ENCODE measurements around the gene DCPS. TPM values are rescaled to one million over a fixed set of nuclear protein-coding genes. Genes with fewer than 3 reads are reported as not detected.
A peak's percentile ranks its signal among the peaks of the same experiment; 100 is the strongest.
"Not testable (repeated sequence)": the region's sequence is repeated elsewhere in the genome, so short reads cannot be mapped to it uniquely, and the experiment has no call there.

Gene DCPS, protein sequence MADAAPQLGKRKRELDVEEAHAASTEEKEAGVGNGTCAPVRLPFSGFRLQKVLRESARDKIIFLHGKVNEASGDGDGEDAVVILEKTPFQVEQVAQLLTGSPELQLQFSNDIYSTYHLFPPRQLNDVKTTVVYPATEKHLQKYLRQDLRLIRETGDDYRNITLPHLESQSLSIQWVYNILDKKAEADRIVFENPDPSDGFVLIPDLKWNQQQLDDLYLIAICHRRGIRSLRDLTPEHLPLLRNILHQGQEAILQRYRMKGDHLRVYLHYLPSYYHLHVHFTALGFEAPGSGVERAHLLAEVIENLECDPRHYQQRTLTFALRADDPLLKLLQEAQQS
- total RNA-seq, result 10 to 100 TPM; 20.1 to 25.8 (median 23.1) TPM
- total RNA-seq (2013), result 16.5 TPM

DNA sequence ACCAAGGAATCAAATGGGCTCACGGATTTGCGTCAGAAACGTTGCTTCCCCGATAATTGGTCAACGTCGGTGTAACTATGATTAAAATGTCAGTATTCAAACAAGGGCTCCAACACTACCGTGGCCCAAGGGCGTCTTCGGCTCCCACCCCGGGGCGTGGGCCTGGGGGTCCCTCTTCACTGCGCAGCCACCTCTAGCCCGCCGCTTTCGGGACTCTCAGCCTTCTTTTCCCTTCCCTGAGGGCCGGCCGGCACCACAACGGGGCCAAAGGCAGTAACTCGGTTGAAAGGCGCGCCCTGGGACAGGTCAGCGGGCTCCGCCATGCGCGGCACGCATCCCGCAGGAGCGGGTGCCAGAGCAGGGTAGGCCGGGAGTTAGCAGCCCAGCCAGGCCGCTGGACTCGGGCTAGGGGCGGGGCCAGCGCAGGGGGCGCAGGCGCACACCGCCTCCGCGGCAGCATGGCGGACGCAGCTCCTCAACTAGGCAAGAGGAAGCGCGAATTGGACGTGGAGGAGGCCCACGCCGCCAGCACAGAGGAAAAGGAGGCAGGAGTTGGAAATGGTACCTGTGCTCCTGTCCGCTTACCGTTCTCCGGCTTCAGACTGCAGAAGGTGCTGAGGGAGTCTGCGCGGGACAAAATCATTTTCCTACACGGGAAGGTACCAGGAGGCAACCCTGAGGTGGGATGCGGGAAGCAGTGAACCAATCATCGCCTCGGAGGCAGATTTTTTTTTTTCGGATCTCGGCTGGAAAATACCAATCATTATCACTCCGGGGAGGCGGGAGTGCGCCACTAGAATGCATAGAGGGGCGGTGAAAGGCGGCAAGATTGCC, at the start of gene DCPS:
Gene DCPS (plus strand): TSS at position 438 of the 834 bp plus-strand sequence. CDS start 21 bp downstream, at position 459.
- peaks cover 4% of the 10 kb centered on the region for H3K36me3 ChIP-seq (ENCODE audit: control insufficient read depth, insufficient read depth, low read length)
- TF ChIP-seq, protein P1, sequence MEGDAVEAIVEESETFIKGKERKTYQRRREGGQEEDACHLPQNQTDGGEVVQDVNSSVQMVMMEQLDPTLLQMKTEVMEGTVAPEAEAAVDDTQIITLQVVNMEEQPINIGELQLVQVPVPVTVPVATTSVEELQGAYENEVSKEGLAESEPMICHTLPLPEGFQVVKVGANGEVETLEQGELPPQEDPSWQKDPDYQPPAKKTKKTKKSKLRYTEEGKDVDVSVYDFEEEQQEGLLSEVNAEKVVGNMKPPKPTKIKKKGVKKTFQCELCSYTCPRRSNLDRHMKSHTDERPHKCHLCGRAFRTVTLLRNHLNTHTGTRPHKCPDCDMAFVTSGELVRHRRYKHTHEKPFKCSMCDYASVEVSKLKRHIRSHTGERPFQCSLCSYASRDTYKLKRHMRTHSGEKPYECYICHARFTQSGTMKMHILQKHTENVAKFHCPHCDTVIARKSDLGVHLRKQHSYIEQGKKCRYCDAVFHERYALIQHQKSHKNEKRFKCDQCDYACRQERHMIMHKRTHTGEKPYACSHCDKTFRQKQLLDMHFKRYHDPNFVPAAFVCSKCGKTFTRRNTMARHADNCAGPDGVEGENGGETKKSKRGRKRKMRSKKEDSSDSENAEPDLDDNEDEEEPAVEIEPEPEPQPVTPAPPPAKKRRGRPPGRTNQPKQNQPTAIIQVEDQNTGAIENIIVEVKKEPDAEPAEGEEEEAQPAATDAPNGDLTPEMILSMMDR (IDR thresholded peaks at IDR 0.05), result no peak
- H3K27me3 Mint-ChIP-seq (ENCODE audit: low read depth in 2 of 2), result no peaks in the 10 kb centered on the region
- WGBS (ENCODE audit: insufficient coverage), result 2% methylated on average over 61 of the region's 61 CpGs
- H3K27me3 ChIP-seq (ENCODE audit: control insufficient read depth, insufficient read depth, low read length), result no peaks in the 10 kb centered on the region
- no peaks in the 10 kb centered on the region for H3K36me3 Mint-ChIP-seq
- H3K27ac Mint-ChIP-seq, result peak within 1 kb of the TSS; percentile 90 to 94
- ATAC-seq (peak; percentile 99), DNase-seq (peak; percentile 88 to 92)
- H3K27ac ChIP-seq (ENCODE audit: low read length), result peak within 1 kb of the TSS; percentile 81
- H3K9me3 ChIP-seq (ENCODE audit: control insufficient read depth, insufficient read depth, low read length), result no peaks in the 10 kb centered on the region
- H3K4me3 Mint-ChIP-seq, result peak within 1 kb of the TSS; percentile 96
- no peaks in the 10 kb centered on the region for H3K9me3 Mint-ChIP-seq
- intact Hi-C loops (cut with micrococcal nuclease), result loop anchor here (1.0 kb wide), 2 partner anchors 15 to 35 kb away; partner anchors contain the start of gene FOXRED1
- H3K4me3 ChIP-seq (ENCODE audit: low read length), result peak within 1 kb of the TSS; percentile 69
- H3K4me1 Mint-ChIP-seq, result peaks cover 29 to 33% of the 10 kb centered on the region in 2 donors
- H3K4me1 ChIP-seq (ENCODE audit: control insufficient read depth, insufficient read depth, low read length), result peaks cover 26% of the 10 kb centered on the region

GRCh38 chr11:126254819-126255218, 49.0 kb upstream of the DCPS start:
- no peak for DNase-seq

DNA sequence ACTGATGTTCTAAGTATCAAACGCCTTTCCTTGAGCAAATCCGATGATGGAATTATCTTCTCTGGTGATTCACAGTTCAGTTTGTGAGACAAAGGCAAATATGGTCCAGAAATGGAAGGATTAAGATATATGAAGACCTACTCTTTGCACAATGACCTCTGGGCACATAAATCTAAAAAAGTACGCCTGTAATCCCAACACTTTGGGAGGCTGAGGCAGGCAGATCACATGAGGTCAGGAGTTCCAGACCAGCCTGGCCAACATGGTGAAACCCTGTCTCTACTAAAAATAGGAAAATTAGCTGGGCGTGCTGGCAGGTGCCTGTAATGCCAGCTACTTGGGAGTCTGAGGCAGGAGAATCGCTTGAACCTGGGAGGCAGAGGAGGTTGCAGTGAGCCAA, 48.4 kb upstream of the DCPS start:
- H3K27ac ChIP-seq (ENCODE audit: low read length); H3K9me3 Mint-ChIP-seq; H3K9me3 ChIP-seq (ENCODE audit: control insufficient read depth, insufficient read depth, low read length); H3K4me3 ChIP-seq (ENCODE audit: low read length); H3K4me1 ChIP-seq (ENCODE audit: control insufficient read depth, insufficient read depth, low read length); ATAC-seq; H3K4me3 Mint-ChIP-seq; H3K36me3 Mint-ChIP-seq; H3K27ac Mint-ChIP-seq; DNase-seq; H3K4me1 Mint-ChIP-seq; intact Hi-C loops (cut with micrococcal nuclease); H3K27me3 Mint-ChIP-seq (ENCODE audit: low read depth in 2 of 2); H3K27me3 ChIP-seq (ENCODE audit: control insufficient read depth, insufficient read depth, low read length): not testable (repeated sequence)
- peaks cover 16% of the 10 kb centered on the region for H3K36me3 ChIP-seq (ENCODE audit: control insufficient read depth, insufficient read depth, low read length)
- 95% methylated on average over 3 of the region's 5 CpGs for WGBS (ENCODE audit: insufficient coverage)

More at GRCh38 chr11:126254819-126255218, 49.0 kb upstream of the DCPS start:
- H3K4me3 Mint-ChIP-seq, result no peak overlapping the region
- no peaks in the 10 kb centered on the region for H3K4me1 Mint-ChIP-seq
- intact Hi-C loops (cut with micrococcal nuclease), result no loop called here
- 100% methylated on average over 1 of the region's 1 CpG for WGBS (ENCODE audit: insufficient coverage)
- Histone ChIP-seq H3K4me3 (ENCODE audit: low read length) (no peak overlapping the region), H3K36me3 (ENCODE audit: control insufficient read depth, insufficient read depth, low read length) (peaks cover 16% of the 10 kb centered on the region), H3K9me3 (ENCODE audit: control insufficient read depth, insufficient read depth, low read length) (no peaks in the 10 kb centered on the region), H3K27ac (ENCODE audit: low read length) (no peak overlapping the region), H3K4me1 (ENCODE audit: control insufficient read depth, insufficient read depth, low read length) (no peaks in the 10 kb centered on the region), H3K27me3 (ENCODE audit: control insufficient read depth, insufficient read depth, low read length) (no peaks in the 10 kb centered on the region)
- no peak for ATAC-seq
- H3K9me3 Mint-ChIP-seq, result no peaks in the 10 kb centered on the region
- H3K36me3 Mint-ChIP-seq, result no peaks in the 10 kb centered on the region
- H3K27me3 Mint-ChIP-seq (ENCODE audit: low read depth in 2 of 2), result no peaks in the 10 kb centered on the region
- no peak overlapping the region for H3K27ac Mint-ChIP-seq
- TF ChIP-seq, protein P1 (IDR thresholded peaks at IDR 0.05), result no peak

DNA sequence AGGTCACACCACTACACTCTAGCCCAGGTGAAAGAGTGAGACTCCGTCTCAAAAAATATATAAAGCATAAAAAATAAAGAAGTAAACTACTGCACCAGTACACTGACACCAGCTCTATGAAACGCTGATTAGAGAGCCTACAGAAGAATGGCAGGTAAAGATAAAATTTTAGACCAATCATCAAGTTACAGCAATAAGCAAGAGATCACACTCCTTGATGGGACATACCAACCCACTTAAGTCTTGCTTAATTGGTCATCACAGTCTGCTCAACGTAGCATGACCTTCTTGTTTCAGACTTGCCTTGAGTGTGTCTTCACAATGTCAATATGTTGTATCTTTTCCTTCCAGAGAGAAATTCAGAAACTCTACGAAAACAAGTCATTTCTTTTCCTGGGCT, 47.6 kb upstream of the DCPS start:
- no peaks in the 10 kb centered on the region for H3K27me3 ChIP-seq (ENCODE audit: control insufficient read depth, insufficient read depth, low read length)
- H3K4me3 ChIP-seq (ENCODE audit: low read length), result no peak overlapping the region
- no peaks in the 10 kb centered on the region for H3K4me1 Mint-ChIP-seq
- no peaks in the 10 kb centered on the region for H3K9me3 Mint-ChIP-seq
- no peaks in the 10 kb centered on the region for H3K9me3 ChIP-seq (ENCODE audit: control insufficient read depth, insufficient read depth, low read length)
- ATAC-seq, result no peak
- no peak overlapping the region for H3K4me3 Mint-ChIP-seq
- H3K36me3 Mint-ChIP-seq, result no peaks in the 10 kb centered on the region
- WGBS (ENCODE audit: insufficient coverage), result 95% methylated on average over 3 of the region's 4 CpGs
- no peaks in the 10 kb centered on the region for H3K27me3 Mint-ChIP-seq (ENCODE audit: low read depth in 2 of 2)
- peaks cover 15% of the 10 kb centered on the region for H3K36me3 ChIP-seq (ENCODE audit: control insufficient read depth, insufficient read depth, low read length)
- DNase-seq, result no peak
- H3K4me1 ChIP-seq (ENCODE audit: control insufficient read depth, insufficient read depth, low read length), result no peaks in the 10 kb centered on the region
- TF ChIP-seq, protein P1 (IDR thresholded peaks at IDR 0.05), result no peak
- peak overlapping the region in 1 of 2 donors; percentile 42 for H3K27ac Mint-ChIP-seq
- intact Hi-C loops (cut with micrococcal nuclease), result no loop called here
- no peak overlapping the region for H3K27ac ChIP-seq (ENCODE audit: low read length)
